RCC 7860 (cell line): ENCODE data around the gene COQ2.
A peak's percentile ranks its signal among the peaks of the same experiment; 100 is the strongest.
"Not testable (repeated sequence)": the region's sequence is repeated elsewhere in the genome, so short reads cannot be mapped to it uniquely, and the experiment has no call there.

ENCODE experiments used
- DNase-seq: peaks from one replicate; pipeline ENCODE4 v3.0.0-alpha.2; 2015; ENCODE audit warnings: low spot score
- FAIRE-seq: peaks from 2 replicates; lab custom pipeline; 2012; peaks lifted over from hg19 to GRCh38; lab: Jason Lieb, UNC

Gene COQ2

GRCh38 chr4:83288381-83288780 lies 3.8 kb upstream of the COQ2 start:
- not testable (repeated sequence) for FAIRE-seq, DNase-seq

GRCh38 chr4:83285055-83285407 lies 433 bp upstream of the COQ2 start:
- DNase-seq (no peak), FAIRE-seq (no peak)

DNA sequence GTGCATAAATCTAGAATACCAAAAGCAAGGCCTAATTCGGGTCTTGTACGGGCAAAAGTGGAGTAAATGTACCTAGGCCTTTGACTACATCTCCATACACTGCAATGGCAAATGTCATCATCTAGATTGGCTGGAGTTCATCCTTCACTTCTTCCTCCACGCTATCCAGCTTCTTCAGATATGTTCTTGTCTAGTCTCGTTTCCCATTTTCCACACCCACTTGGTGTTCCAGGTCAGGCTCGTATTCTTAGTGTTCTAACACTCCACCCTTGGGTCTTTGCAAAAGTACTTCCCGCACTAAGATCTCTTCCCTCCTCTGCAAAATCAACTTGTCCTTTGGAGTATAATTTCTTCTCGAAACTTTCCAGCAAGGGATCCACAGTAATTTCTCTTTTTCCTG lies 1.4 kb downstream of the COQ2 start:
- FAIRE-seq (no peak), DNase-seq (no peak)

DNA sequence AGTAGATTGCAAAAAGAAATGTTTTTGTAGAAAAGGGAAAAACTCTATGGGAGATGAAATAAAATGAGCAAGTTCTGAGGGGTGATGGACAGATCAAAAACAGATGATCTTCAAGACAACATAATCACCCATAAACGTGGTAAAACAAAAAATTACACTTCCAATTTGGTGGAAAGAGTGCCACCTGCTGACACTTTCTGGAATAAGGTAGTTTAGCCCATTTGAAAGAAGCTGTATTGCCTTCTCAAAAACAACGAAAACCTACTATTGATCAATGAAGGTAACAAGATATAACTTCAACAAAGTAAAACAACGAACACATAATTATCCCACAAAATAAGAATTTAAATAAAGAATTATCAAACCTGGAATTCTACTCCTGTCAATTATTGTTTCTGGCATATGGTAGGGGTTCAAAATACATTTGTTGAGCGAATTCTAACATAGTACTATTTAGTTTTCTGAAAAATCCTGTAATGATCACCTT lies 2.5 kb downstream of the COQ2 start:
- FAIRE-seq = peak; percentile 81

GRCh38 chr4:83281307-83281706 lies 3.3 kb downstream of the COQ2 start:
- FAIRE-seq (no peak), DNase-seq (no peak)

More for the DNA sequence above, 2.5 kb downstream of the COQ2 start:
- peak; percentile 23 for DNase-seq

GRCh38 chr4:83276299-83277040 lies 8.1 kb downstream of the COQ2 start:
- FAIRE-seq = no peak
- no peak for DNase-seq

DNA sequence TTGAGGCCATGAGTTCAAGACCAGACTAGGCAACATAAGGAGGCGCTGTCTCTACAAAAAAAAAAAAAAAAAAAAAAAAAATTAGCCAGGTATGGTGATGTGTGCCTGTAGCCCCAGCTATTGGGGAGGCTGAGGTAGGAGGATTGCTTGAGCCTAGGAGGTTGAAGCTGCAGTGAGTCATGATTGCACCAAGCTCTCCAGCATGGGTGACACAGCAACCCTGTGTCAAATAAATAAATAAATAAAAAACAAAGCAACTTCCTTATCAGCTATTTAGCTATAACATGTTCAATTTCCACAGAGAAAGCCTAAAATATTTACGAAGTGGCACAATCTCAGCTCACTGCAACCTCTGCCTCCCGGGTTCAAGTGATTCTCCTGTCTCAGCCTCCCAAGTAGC lies 10.7 kb downstream of the COQ2 start:
- DNase-seq, FAIRE-seq: not testable (repeated sequence)

DNA sequence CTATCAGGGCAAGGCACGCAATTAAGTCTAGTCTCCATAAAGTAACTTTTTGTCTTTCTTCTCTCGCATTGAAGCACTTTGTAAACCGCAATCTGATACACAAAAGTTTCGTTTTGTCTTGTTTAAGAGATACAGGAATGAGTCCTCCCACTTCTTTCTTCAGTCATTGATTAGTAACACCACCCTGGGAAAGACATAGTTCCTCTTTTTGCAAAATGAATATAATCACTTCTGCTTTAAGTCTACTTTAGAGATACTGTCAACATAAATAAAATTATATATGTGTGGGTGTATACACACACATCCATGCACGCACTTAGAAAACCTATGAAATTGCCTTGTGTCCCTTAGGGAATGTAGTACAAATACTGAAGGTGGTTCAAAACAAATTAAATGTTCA lies 11.7 kb downstream of the COQ2 start:
- FAIRE-seq = no peak
- DNase-seq = no peak

DNA sequence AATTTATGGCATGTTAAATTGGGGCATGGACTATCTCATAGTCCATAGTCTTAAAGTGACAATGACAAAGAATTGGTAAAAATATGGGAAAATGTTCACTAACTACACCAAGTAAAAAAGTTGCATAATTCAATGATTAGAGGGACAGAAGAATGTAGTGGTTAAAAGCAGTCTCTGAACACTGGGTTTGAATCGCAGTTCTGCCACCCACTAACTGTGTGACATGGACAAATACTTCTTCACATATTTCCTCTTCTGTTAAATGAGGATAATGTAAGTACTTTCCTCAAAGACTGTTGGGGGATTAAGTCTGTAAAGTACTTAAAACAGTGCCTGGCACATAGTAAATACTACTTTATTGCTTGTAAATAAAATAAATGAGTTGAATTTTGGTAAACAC lies 15.3 kb downstream of the COQ2 start:
- no peak for DNase-seq
- FAIRE-seq = no peak

GRCh38 chr4:83268491-83268890 lies 16.1 kb downstream of the COQ2 start:
- FAIRE-seq (no peak), DNase-seq (no peak)

DNA sequence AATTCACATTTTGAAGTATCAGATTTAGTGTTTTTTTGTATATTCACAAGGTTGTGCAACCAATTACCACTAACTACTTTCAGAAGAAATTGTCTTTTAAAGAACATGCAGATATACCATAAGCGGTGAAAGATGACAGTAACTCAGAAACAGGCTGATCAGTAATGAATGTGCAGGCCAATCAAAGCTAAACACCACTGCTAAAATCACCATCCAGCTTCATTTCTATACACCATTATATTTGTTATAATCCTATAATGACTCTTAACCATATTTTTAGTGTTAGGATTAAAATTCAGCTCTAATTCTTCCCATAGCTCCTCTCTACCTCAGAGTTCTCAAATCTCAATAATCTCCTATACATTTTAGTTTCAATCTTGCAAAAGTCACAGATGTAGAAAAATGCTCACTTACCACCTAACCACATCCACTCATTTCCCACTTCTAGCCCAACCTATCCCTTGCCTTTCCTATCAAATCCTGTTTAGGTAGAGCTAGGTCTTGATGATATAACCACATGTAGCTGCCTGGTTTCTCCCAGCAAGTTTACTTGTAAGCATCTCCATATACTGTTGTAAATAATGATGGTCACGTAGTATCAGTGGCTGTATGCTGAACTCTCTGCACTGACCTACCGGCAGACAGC lies 16.6 kb downstream of the COQ2 start:
- no peak for DNase-seq
- FAIRE-seq = no peak

DNA sequence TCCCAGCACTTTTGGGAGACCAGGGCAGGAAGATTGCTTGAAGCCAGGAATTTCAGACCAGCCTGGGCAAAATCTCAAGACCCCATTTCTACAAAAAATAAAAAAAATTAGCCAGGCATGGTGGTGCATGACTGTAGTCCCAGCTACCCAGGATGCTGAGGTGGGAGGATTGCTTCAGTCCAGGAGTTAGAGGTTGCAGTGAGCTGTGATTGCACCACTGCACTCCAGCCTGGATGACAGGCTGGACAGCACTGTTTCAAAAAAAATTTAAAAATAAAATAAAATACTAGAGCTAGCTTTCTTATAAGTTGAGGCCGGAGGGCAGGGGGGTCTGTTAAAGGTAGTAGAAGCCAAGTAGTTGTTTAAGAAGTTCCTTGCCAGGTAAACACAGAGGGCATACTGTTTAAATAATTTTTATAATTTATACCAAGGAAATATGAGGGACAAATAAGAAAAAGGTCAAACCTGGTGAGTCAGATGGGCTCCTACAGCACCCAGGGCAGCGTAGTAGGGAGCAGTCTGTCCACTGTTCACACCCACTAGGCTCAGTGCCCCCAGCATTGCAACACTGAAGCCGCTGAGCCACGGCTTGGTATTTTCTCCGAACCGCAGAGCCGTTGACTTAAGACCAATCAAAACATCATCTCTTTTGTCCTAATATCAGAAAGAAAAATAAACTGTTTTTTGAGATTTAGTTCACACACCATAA lies 17.3 kb downstream of the COQ2 start:
- FAIRE-seq (peak; percentile 79), DNase-seq (peak; percentile 57)

GRCh38 chr4:83266689-83267088 lies 17.9 kb downstream of the COQ2 start:
- FAIRE-seq = peak; percentile 58

DNA sequence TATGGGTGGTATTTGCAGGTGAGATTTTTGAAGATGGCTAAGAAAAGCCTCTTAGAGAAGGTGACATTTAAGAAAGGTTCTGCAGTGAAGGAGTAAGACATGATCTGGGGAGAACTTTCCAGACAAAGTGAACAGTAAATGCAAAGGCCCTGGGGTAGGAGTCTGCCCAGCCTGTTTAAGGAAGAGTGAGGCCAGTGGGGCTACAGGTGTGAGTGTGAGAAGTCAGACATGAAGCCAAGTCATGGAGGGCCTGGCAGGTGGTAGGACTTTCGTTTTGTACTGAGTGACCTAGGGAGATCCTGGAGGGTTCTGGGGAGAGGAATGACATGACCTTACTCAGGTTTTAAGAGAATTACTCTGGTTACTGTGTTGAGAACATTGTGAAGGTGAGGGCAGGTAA lies 21.5 kb downstream of the COQ2 start:
- FAIRE-seq (no peak), DNase-seq (no peak)

More at GRCh38 chr4:83266689-83267088, 17.9 kb downstream of the COQ2 start:
- DNase-seq = no peak

GRCh38 chr4:83262682-83263081 lies 21.9 kb downstream of the COQ2 start:
- DNase-seq (no peak), FAIRE-seq (no peak)

DNA sequence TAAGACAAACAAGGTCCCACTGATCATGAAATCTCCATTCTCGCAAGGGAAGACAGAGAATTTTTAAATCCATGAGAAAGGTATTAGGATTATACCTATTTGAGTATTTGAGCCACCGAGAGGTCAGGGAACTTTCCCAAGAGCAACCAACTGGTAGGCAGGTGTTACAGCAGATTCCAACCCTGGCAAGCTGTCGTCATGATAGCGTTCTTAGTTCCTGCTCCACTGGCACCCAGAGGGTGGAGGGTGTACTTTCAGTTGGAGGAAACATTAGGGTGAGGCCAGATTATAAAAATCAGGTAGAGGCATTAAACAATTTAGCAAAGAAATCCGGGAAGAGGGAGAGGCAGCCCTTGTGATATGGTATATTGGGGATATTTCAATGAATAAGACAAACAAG lies 23.3 kb downstream of the COQ2 start:
- FAIRE-seq (no peak), DNase-seq (no peak)

- DNase-seq (no peak), FAIRE-seq (no peak)
These were observed 25.0 kb downstream of the COQ2 start for GRCh38 chr4:83259586-83259985.

DNA sequence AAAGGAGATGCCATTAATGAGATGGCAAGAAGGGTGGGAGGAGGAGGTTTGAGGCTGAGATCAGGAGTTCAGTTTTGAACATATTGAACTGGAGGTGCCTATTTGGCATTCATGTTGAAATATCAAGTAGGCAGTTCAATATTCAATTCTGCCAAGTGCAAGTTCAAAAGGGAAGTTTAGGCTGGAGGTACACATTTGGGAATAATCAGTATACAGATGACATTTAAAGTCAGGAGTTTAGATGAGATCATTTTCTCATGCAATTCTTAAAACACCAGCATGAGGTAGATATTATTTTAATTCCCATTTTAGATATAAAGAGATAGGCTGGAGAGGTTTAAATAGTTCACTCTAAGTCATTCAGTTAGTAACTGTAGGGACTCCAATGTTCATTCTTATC lies 26.1 kb downstream of the COQ2 start:
- FAIRE-seq = no peak

DNA sequence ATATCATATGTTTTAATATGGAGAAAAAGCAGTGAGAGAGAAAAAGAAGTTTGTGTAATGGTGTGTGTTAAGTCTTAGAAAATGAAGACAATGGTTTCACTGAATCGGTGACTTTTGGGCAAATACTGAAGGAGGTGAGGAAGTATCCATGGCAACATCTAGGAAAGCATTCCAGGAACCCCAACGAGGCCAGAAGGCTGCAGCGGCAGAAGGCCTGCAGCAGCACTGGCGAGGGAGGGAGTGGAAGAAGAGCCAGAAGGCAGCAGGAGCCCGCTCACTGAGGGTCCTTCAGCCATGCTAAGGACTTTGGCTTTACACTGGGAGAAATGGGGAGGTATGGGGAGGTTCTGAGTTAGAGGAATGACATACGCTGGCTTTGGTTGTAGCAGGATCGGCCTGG lies 26.8 kb downstream of the COQ2 start:
- DNase-seq = no peak
- no peak for FAIRE-seq

More for the DNA sequence above, 26.1 kb downstream of the COQ2 start:
- DNase-seq = no peak

DNA sequence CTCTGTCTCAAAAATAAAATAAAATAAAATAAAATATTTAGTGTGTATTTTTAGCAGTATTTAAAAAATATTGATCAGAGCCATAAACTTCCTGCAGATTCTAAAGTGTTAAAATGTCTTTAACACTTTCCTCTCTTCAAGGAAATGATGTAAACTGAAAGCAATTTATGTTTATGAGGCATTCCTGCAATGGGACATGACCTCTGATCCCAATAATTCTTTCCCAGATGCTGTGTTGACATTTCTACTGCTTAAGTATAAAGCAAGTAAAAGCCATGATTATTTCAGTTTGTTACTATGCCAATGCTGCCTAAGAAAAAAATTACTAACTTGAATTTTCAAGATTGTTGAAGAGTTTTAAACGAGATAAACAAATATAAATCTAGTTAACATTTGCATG lies 29.0 kb downstream of the COQ2 start:
- FAIRE-seq (peak; percentile 80), DNase-seq (peak; percentile 77)

- DNase-seq = no peak
- no peak for FAIRE-seq
These were observed 31.7 kb downstream of the COQ2 start for GRCh38 chr4:83252782-83253405.
